Measurements from ENCODE around the gene SPACA6. TPM values are rescaled to one million over a fixed set of nuclear protein-coding genes. Genes with fewer than 3 reads are reported as not detected.

The SPACA6 gene
- total RNA-seq, 6 experiments from 2014 or later, result 0.98 to 4.7 (median 2.3) TPM

DNA sequence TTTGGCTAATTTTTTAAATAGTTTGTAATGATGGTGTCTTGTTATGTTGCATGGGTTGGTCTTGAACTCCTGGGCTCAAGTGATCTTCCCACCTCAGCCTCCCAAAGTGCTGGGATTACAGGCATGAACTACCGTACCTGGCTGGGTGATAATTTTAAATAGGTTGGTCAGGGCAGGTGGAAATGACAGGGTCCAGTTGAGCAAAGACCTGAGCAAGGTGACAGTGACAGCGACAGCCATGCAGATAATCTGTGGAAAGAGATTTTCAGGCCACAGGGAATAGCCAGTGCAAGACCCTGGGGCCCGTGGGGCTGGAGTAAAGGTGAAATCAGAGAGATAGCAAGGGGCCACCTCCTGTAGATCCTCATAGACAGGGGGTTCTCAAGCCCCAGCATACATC, 3.5 kb downstream of the SPACA6 start:
- H3K36me3 ChIP-seq, result no peaks in the 10 kb centered on the region
- ATAC-seq (no peak), DNase-seq (no peak)
- TF ChIP-seq CTCF (IDR thresholded peaks at IDR 0.05) (no peak), POLR2A (IDR thresholded peaks at IDR 0.05) (no peak)
- no peak overlapping the region for H3K27ac ChIP-seq
- 80% methylated on average over 2 of the region's 3 CpGs for WGBS (ENCODE audit: insufficient coverage, low coverage, low lambda C conversion rate, missing lambda C conversion rate)
- no peaks in the 10 kb centered on the region for H3K9me3 ChIP-seq
- no peaks in the 10 kb centered on the region for H3K4me1 ChIP-seq
- no peaks in the 10 kb centered on the region for H3K27me3 ChIP-seq
- no peak overlapping the region for H3K4me3 ChIP-seq
- intact Hi-C loops (cut with DNase I), result no loop called here

DNA sequence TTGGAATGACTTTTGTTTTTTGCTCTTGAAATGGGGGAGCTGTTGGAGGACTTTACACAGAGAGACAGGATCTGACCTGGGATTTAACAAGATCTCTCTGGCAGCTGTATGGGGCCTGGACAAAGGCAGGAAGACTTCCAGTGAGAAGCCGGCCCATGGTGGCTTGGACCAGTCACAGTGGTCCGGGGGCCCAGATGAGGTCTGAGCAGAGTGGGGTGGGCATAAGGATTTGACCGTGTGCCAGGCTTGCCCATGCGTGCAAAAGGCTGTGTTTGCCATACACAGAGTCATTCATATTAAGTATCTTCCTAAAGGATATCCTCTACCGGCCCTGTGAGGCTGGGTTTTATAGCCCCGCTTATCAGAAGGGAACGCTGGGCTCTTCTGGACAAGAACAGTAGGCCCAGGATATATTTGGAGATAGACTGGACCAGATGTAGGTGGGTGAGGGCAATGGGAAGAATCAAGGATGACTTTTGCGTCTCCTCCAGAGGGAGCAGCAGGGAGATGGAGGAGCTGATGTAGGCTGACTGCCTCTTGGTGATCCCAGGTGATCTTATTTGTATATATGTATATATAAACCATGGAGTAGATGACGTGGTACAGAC, 4.1 kb downstream of the SPACA6 start:
- H3K4me1 ChIP-seq, result no peaks in the 10 kb centered on the region
- intact Hi-C loops (cut with DNase I), result no loop called here
- no peaks in the 10 kb centered on the region for H3K36me3 ChIP-seq
- WGBS (ENCODE audit: insufficient coverage, low coverage, low lambda C conversion rate, missing lambda C conversion rate), result 72% methylated on average over 6 of the region's 9 CpGs
- no peak for ATAC-seq
- H3K27me3 ChIP-seq, result no peaks in the 10 kb centered on the region
- H3K27ac ChIP-seq, result no peak overlapping the region
- no peaks in the 10 kb centered on the region for H3K9me3 ChIP-seq
- no peak overlapping the region for H3K4me3 ChIP-seq
- TF ChIP-seq CTCF (IDR thresholded peaks at IDR 0.05), result no peak
- DNase-seq, result peak in 1 of 3 donors; percentile 34

DNA sequence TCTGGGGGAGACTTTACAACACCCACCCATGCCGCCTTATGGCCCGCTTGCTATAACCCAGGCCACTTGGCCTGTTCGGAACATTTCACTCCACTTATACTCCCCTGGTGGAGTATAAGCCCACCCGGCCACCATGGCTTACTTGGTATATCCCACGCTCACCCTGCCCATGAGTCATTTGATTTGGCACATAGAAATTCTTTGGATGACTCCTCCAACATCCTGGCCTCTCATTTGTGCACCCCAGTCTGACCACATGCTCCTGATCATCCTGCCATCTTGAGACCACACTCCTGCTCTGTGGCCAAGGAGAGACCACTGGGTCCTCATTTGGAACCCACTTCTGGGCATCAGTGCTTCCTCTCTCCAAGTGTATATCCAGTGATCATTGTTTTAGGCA, 5.2 kb downstream of the SPACA6 start:
- intact Hi-C loops (cut with DNase I), result no loop called here
- H3K27ac ChIP-seq, result no peak overlapping the region
- no peak overlapping the region for H3K4me3 ChIP-seq
- 83% methylated on average over 4 of the region's 5 CpGs for WGBS (ENCODE audit: insufficient coverage, low coverage, low lambda C conversion rate, missing lambda C conversion rate)
- no peaks in the 10 kb centered on the region for H3K36me3 ChIP-seq
- no peaks in the 10 kb centered on the region for H3K27me3 ChIP-seq
- H3K9me3 ChIP-seq, result no peaks in the 10 kb centered on the region
- no peak for TF ChIP-seq CTCF (IDR thresholded peaks at IDR 0.05)
- peak in 1 of 3 donors; percentile 16 for DNase-seq
- no peaks in the 10 kb centered on the region for H3K4me1 ChIP-seq
- ATAC-seq, result no peak

GRCh38 chr19:51699170-51699569, 6.0 kb downstream of the SPACA6 start:
- 91% methylated on average over 3 of the region's 5 CpGs for WGBS (ENCODE audit: insufficient coverage, low coverage, low lambda C conversion rate, missing lambda C conversion rate)
- H3K4me1 ChIP-seq, result no peaks in the 10 kb centered on the region
- H3K27me3 ChIP-seq, result no peaks in the 10 kb centered on the region
- no peak overlapping the region for H3K27ac ChIP-seq
- no peaks in the 10 kb centered on the region for H3K36me3 ChIP-seq
- TF ChIP-seq POLR2A (IDR thresholded peaks at IDR 0.05) (no peak), CTCF (IDR thresholded peaks at IDR 0.05) (no peak)
- DNase-seq, result peak in 1 of 3 donors; percentile 21
- ATAC-seq, result no peak
- intact Hi-C loops (cut with DNase I), result no loop called here
- no peaks in the 10 kb centered on the region for H3K9me3 ChIP-seq
- H3K4me3 ChIP-seq, result no peak overlapping the region
